Sciatic nerve (tissue), 2 donors: ENCODE measurements around the gene FGFBP2. TPM values are rescaled to one million over a fixed set of nuclear protein-coding genes. Genes with fewer than 3 reads are reported as not detected.
"Not testable (repeated sequence)": the region's sequence is repeated elsewhere in the genome, so short reads cannot be mapped to it uniquely, and the experiment has no call there.

Experiments used
- ATAC-seq: fragments of 200-7000 bp; cut with Tn5 transposase; one replicate; pipeline ENCODE4 v1.9.1; 2020; ENCODE audit warnings: mild to moderate bottlenecking, moderate library complexity
- DNase-seq: peaks from one replicate; pipeline ENCODE4 v3.0.0-alpha.2; 2020; ENCODE audit warnings: low spot score
- intact Hi-C: fragments of 100-400 bp; cut with DNase I; formaldehyde crosslinking; loops from one replicate; pipeline ENCODE4 v1.14.2; 2022
- total RNA-seq: library from RNA; stranded (reverse); fragmentation: NEBNext Ultra II Directional; extraction: Animal tissue kit (Norgen Biotek cat#: 25700); gene quantifications from one replicate; pipeline ENCODE4 v1.2.1, GENCODE V29; 2021
- donor health status: DM: no; HTN: no; CAD: no.
- donor health status: DM: no; HTN: no; CAD: no.

FGFBP2 gene
- total RNA-seq, 1 donor from 2014 or later, result 129 TPM

DNA sequence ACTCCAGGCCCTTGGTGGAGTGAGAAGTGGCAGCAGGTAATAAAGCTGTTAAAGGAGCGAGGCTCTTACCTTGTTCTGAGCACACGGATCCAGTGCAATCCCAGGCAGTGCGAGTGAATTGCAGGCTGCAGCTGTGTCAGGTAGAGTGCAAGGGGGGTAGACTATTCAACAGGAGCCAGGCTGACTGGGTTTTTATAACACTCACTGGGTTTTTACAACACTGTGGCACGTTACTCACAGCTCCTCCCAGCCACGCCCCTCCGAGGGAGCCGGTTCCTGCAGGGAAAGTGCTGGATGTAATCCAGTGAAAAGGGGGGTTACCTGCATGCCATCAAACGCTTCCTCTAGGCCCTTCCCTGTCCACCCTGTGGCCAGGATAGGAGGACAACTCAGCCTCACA is 24.8 kb downstream of the FGFBP2 start:
- ATAC-seq (no peak), DNase-seq (no peak)
- intact Hi-C loops, result no loop called here

DNA sequence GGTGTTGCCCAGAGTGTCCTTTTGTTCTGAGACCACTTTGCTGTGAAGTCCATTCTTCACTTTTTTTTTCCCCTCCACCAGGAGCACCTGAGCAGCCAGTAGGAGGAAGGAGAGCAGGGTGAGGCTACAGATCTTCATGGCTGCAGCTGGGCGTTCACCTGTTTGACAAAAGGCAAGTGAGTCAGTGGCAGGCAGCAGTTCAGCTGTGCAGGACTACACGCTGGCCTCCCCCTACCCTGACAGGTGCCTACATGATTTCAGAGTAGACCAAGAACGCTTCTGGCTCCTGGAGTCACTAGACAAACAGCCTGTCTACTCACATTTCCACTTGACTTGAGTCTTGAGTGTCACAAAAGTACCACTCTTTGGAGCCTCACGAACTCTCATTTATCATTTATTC is 26.5 kb downstream of the FGFBP2 start:
- intact Hi-C loops, result no loop called here
- no peak for ATAC-seq
- no peak for DNase-seq

DNA sequence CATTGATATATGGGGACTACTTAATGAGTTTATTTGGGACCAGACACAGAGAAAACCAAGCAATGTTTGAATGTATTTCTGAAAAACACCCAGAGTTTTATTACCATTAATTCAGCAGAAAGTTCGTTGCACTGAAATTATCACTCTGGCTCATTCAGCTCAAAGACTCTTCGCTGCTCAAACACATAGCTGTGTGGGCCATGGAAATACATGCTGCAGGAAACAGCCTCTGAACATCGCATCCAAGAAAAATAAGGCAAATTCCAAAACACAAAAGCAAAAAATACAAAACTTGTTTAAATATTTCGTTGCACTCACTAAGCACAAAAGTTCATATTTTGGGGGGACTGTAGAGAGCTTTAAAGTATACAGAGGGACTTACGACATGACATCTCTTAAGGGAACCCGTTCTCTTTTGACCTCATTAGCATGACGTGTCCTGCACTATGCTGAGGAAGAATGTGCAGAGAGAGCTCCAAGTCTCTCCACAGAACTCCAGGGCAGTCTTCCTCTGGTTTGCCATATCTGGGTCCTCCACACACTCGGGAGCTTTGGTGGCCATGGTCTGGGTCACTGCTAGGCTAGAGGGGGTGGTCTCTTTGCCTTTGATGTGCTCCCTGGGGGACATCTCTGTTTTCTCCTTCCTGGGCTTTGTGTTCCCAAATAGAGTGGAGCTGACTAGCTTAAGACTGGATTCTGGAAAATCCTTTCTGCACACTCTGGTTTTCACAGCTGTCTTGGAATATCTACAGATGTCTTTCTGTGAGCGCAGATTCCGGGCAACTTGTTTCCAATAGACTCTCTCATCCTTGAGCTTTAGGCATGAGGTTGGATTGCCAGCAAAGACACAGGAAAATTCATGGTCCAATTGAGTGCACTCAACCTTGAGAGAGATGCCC is 27.2 kb downstream of the FGFBP2 start:
- intact Hi-C loops, result no loop called here
- ATAC-seq (peak; percentile 87), DNase-seq (no peak)

DNA sequence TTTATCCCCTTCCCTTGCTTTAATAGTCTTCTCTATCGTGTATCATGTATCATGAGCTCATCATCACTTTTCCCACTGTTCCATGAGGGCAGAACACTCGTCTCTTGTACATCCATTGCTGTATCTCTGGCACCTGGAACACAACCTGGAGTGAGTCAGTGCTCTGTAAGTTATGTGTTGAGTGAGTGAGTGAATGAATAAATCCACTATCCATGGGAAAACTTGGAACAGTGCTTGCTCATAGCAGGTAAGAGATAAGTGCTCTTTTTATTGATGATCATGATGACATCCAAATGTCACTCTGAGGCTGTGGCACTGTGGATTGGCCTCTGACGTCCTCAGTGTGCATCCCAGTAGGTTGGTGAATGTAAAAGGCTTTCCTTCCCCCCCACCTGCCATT is 28.7 kb downstream of the FGFBP2 start:
- intact Hi-C loops, result no loop called here
- DNase-seq, result no peak
- no peak for ATAC-seq

DNA sequence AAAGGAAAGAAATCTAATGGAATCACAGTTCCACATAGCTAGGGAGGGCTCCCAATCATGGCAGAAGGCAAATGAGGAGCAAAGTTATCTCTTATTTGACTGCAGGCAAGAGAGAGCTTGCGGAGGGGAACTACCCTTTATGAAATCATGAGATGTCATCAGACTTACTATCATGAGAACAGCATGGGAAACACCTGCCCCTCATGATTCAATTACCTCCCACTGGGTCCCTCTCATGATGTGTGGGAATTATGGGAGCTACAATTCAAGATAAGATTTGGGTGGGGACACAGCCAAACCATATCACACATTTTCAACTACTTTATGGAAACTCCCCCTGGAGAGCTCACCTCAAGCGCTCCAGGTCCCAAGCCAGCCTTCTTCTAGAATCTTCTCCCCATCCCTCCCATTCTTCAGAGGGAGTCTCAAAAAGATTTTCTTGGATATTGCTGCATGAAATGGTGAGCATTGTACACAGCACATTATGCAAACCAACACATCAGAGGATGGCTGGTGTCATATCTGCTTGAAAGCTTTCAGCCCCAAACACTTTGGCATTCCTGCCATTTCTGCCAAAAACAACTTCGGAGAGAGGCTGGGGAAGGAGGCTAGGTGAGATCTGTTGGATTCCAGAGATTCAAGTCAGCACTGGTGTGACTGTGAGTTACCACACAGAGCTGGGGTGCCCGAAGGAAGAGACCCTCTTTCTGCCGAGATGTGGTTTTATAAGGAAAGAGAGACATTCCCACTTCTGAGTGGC is 31.3 kb downstream of the FGFBP2 start:
- DNase-seq (no peak), ATAC-seq (no peak)
- intact Hi-C loops, result no loop called here

- intact Hi-C loops, result no loop called here
- ATAC-seq, result no peak
- no peak for DNase-seq
Observed at GRCh38 chr4:15930314-15930713, 32.7 kb downstream of the FGFBP2 start.

DNA sequence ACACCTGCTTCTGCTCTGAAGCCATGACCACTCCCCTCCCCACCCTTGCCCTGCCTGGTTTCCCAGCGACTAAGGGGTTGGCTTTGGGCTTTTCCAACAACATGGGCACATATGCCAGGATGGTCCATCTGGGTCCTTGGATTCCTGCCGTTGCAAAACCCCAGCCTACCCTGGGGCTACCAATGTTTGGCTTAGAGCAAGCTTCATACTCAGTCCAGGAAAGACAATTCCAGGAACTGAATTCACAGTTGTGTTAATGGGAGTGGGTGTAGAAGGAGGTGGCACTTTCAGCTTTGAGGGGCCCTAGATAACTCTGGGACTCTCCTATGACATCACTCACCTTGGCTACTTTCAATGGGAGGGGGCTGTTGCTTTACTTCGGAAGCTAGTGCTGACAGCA is 33.4 kb downstream of the FGFBP2 start:
- intact Hi-C loops, result no loop called here
- DNase-seq (no peak), ATAC-seq (no peak)

- ATAC-seq, result no peak
- intact Hi-C loops, result no loop called here
- DNase-seq, result no peak
Observed at GRCh38 chr4:15928883-15929282, 34.1 kb downstream of the FGFBP2 start.

DNA sequence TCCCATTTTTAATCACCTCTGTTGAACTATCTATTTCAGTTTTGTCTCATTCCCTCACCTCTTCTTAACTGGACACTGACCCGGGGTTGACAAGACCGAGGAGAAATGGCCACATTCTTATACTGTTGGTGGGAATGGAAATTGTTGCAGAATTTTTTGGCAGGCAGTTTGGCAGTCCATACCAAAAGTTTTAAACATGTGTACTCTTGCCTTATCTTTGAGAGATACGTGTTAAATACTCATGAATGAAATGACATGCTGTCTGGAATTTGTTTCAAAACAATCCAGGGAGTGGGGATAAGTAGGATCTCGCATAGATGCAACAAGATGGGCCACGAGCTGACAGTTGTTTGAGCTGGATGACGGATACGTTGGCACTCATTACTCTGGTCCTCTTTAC is 36.5 kb downstream of the FGFBP2 start:
- intact Hi-C loops, result no loop called here
- DNase-seq (no peak), ATAC-seq (no peak)

GRCh38 chr4:15925830-15926229 is 37.1 kb downstream of the FGFBP2 start:
- DNase-seq, result no peak
- no peak for ATAC-seq
- intact Hi-C loops, result loop anchor here (1.0 kb wide), 1 partner anchor 45 kb away; no protein-coding TSS in a partner anchor

GRCh38 chr4:15921592-15921932 is 41.4 kb downstream of the FGFBP2 start:
- DNase-seq (no peak), ATAC-seq (no peak)
- intact Hi-C loops, result no loop called here

DNA sequence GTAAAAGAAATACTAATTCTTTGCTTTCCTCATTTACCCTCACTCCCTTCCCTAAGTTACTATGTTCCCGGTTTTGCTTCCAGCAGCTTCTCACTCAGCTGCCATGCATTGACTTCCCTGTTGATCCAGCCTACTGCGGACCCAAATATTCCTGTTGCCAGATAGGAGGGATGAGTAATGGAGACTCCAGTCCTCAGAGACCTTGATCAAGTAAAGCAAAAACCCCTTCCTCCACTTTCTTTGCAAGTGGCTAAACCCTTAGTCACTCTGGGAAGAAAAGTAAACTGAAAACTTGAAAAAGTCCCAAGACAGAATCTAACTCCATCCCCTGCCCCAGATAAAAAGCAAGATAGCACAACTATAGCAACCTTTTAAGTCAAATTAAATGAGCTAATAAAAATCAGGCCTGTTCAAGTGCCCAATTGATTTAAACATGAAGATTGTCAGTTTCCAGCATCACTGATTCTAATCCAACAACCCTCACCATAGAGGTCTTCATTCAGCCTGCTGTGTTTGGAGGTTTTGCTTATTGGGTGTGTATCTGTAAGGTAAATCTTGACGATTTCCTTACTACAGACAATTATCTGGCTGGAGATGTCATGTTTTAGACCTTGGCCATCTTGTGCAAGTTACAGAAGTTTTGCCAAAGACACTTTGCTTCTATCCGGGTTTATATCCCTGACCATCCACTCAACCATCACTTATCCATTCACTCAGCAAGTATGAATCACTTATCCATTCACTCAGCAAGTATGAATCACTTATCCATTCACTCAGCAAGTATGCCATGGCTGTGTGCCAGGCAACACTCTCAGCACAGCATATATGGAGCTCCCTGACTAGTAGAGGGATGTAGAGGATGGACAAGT is 42.0 kb downstream of the FGFBP2 start:
- ATAC-seq (no peak), DNase-seq (no peak)
- intact Hi-C loops, result no loop called here

- intact Hi-C loops, result no loop called here
- DNase-seq (no peak), ATAC-seq (no peak)
Observed at GRCh38 chr4:15918484-15919129, 44.4 kb downstream of the FGFBP2 start.

- DNase-seq, result no peak
- intact Hi-C loops, result no loop called here
- ATAC-seq, result no peak
Observed at GRCh38 chr4:15917297-15917696, 45.7 kb downstream of the FGFBP2 start.

DNA sequence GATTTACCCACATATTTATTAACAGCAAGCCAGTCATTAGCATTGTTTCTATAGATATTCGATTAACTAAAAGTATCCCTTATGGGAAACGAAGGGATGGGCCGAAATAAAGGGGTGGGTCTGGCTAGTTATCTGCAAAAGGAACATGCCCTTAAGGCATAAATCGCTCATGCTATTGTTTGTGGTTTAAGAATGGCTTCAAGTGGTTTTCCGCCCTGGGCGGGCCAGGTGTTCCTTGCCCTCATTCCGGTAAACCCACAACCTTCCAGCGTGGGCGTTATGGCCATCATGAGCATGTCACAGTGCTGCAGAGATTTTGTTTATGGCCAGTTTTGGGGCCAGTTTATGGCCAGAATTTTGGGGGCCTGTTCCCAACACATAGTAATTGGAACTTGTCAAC is 46.6 kb downstream of the FGFBP2 start:
- ATAC-seq, intact Hi-C loops, DNase-seq: not testable (repeated sequence)

GRCh38 chr4:15914736-15915135 is 48.2 kb downstream of the FGFBP2 start:
- ATAC-seq (no peak), DNase-seq (no peak)
- intact Hi-C loops, result no loop called here

DNA sequence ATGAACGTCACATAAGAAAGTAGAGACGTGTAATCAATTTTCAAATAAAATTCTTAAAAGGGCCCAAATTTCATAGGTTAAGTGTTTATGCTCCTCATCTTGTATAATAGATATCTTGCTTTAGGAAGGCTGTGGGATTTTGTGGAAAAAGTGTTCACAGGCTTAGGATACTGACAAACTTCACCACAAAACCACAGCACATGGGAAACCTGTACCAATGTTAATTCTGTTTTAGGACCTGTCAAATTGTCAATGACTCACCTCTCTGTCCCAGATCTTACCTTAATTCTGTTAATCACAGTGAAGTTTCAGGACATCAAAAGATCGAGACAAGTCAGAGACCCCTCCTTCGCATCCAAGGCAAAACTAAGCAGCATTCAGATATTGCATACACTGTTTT is 48.7 kb downstream of the FGFBP2 start:
- ATAC-seq, result no peak
- no peak for DNase-seq
- intact Hi-C loops, result no loop called here

GRCh38 chr4:15913631-15913970 is 49.4 kb downstream of the FGFBP2 start:
- intact Hi-C loops, result no loop called here
- ATAC-seq, result no peak
- DNase-seq, result no peak

- ATAC-seq, result peak; percentile 65
- intact Hi-C loops, result no loop called here
Observed at GRCh38 chr4:15912961-15913630, 49.9 kb downstream of the FGFBP2 start.

More at GRCh38 chr4:15912961-15913630, 49.9 kb downstream of the FGFBP2 start:
- DNase-seq, result no peak
